ENCODE data around the gene SPDYE5. TPM values are rescaled to one million over a fixed set of nuclear protein-coding genes. Genes with fewer than 3 reads are reported as not detected.
"Not testable (repeated sequence)": the region's sequence is repeated elsewhere in the genome, so short reads cannot be mapped to it uniquely, and the experiment has no call there.

SPDYE5 gene
- total RNA-seq (not detected), polyA plus RNA-seq (ENCODE audit: insufficient read depth, low read depth, low replicate concordance) (not detected)
- long read RNA-seq, donor 1, result 0 reads
- long read RNA-seq, donor 2, result 0 reads
- long read RNA-seq, donor 3, result 0 reads
- long read RNA-seq, donor 4, result 0 reads
- long read RNA-seq, donor 5, result 0 reads
- long read RNA-seq, donor 6, result 0 reads
- long read RNA-seq, donor 7, partial matches to known transcripts, result 0 of 5 reads
- long read RNA-seq, donor 7, other reads (novel, unspliced or antisense), result 5 of 5 reads
- long read RNA-seq, donor 8, result 0 reads
- long read RNA-seq, donor 9, result 0 reads
- long read RNA-seq, donor 10, result 0 reads

- DNase-seq; H3K4me1 ChIP-seq (ENCODE audit: control insufficient read depth in 2 of 3, insufficient read depth in 2 of 3, low read depth in 1 of 3, low read length in 3 of 3); H3K9ac ChIP-seq (ENCODE audit: low read length in 3 of 3); H3K27ac ChIP-seq (ENCODE audit: low read depth in 2 of 2, low read length in 2 of 2); H3K4me3 ChIP-seq (ENCODE audit: low read length in 3 of 3); H3K27me3 ChIP-seq (ENCODE audit: control insufficient read depth, insufficient read depth, low read length); FAIRE-seq; intact Hi-C loops (cut with DNase I); H3K36me3 ChIP-seq (ENCODE audit: control insufficient read depth in 2 of 3, insufficient read depth in 3 of 3, low read length in 3 of 3); H3K9me3 ChIP-seq (ENCODE audit: control insufficient read depth in 2 of 3, insufficient read depth in 1 of 3, low read length in 3 of 3): not testable (repeated sequence)
Observed at GRCh38 chr7:75492020-75492419, at the start of gene SPDYE5. TSS of gene SPDYE5 (plus strand) at chr7:75492320. CDS start at chr7:75494048, 1,728 bp downstream.

GRCh38 chr7:75442465-75443111, 49.5 kb upstream of the SPDYE5 start:
- H3K9me3 ChIP-seq (ENCODE audit: control insufficient read depth in 2 of 3, insufficient read depth in 1 of 3, low read length in 3 of 3); intact Hi-C loops (cut with DNase I); FAIRE-seq; H3K27me3 ChIP-seq (ENCODE audit: control insufficient read depth, insufficient read depth, low read length); H3K4me1 ChIP-seq (ENCODE audit: control insufficient read depth in 2 of 3, insufficient read depth in 2 of 3, low read depth in 1 of 3, low read length in 3 of 3): not testable (repeated sequence)
- Histone ChIP-seq H3K27ac (ENCODE audit: low read depth in 2 of 2, low read length in 2 of 2) (peak overlapping the region; percentile 47 to 71), H3K4me3 (ENCODE audit: low read length in 3 of 3) (peak overlapping the region; percentile 65 to 70 (median 66)), H3K36me3 (ENCODE audit: control insufficient read depth in 2 of 3, insufficient read depth in 3 of 3, low read length in 3 of 3) (peaks cover 9 to 20% (median 9%) of the 10 kb centered on the region in 3 donors), H3K9ac (ENCODE audit: low read length in 3 of 3) (peak overlapping the region in 1 of 3 donors; percentile 55)
- DNase-seq, result peak in 3 of 5 donors; percentile 20 to 36 (median 31)

GRCh38 chr7:75449946-75450345, 42.2 kb upstream of the SPDYE5 start:
- FAIRE-seq; H3K4me3 ChIP-seq (ENCODE audit: low read length in 3 of 3); H3K27ac ChIP-seq (ENCODE audit: low read depth in 2 of 2, low read length in 2 of 2); H3K27me3 ChIP-seq (ENCODE audit: control insufficient read depth, insufficient read depth, low read length); H3K9ac ChIP-seq (ENCODE audit: low read length in 3 of 3); H3K36me3 ChIP-seq (ENCODE audit: control insufficient read depth in 2 of 3, insufficient read depth in 3 of 3, low read length in 3 of 3); H3K4me1 ChIP-seq (ENCODE audit: control insufficient read depth in 2 of 3, insufficient read depth in 2 of 3, low read depth in 1 of 3, low read length in 3 of 3); intact Hi-C loops (cut with DNase I); H3K9me3 ChIP-seq (ENCODE audit: control insufficient read depth in 2 of 3, insufficient read depth in 1 of 3, low read length in 3 of 3); DNase-seq: not testable (repeated sequence)

GRCh38 chr7:75452494-75452955, 39.6 kb upstream of the SPDYE5 start:
- H3K36me3 ChIP-seq (ENCODE audit: control insufficient read depth in 2 of 3, insufficient read depth in 3 of 3, low read length in 3 of 3); DNase-seq; H3K27ac ChIP-seq (ENCODE audit: low read depth in 2 of 2, low read length in 2 of 2); H3K9ac ChIP-seq (ENCODE audit: low read length in 3 of 3); H3K27me3 ChIP-seq (ENCODE audit: control insufficient read depth, insufficient read depth, low read length); H3K4me3 ChIP-seq (ENCODE audit: low read length in 3 of 3); H3K4me1 ChIP-seq (ENCODE audit: control insufficient read depth in 2 of 3, insufficient read depth in 2 of 3, low read depth in 1 of 3, low read length in 3 of 3); H3K9me3 ChIP-seq (ENCODE audit: control insufficient read depth in 2 of 3, insufficient read depth in 1 of 3, low read length in 3 of 3); intact Hi-C loops (cut with DNase I): not testable (repeated sequence)
- FAIRE-seq, result peak; percentile 39

GRCh38 chr7:75456403-75456802, 35.7 kb upstream of the SPDYE5 start:
- intact Hi-C loops (cut with DNase I); FAIRE-seq; H3K27ac ChIP-seq (ENCODE audit: low read depth in 2 of 2, low read length in 2 of 2); H3K9ac ChIP-seq (ENCODE audit: low read length in 3 of 3); H3K27me3 ChIP-seq (ENCODE audit: control insufficient read depth, insufficient read depth, low read length); H3K4me3 ChIP-seq (ENCODE audit: low read length in 3 of 3); H3K36me3 ChIP-seq (ENCODE audit: control insufficient read depth in 2 of 3, insufficient read depth in 3 of 3, low read length in 3 of 3); H3K4me1 ChIP-seq (ENCODE audit: control insufficient read depth in 2 of 3, insufficient read depth in 2 of 3, low read depth in 1 of 3, low read length in 3 of 3); DNase-seq; H3K9me3 ChIP-seq (ENCODE audit: control insufficient read depth in 2 of 3, insufficient read depth in 1 of 3, low read length in 3 of 3): not testable (repeated sequence)

- intact Hi-C loops (cut with DNase I); H3K4me1 ChIP-seq (ENCODE audit: control insufficient read depth in 2 of 3, insufficient read depth in 2 of 3, low read depth in 1 of 3, low read length in 3 of 3); H3K4me3 ChIP-seq (ENCODE audit: low read length in 3 of 3); H3K9me3 ChIP-seq (ENCODE audit: control insufficient read depth in 2 of 3, insufficient read depth in 1 of 3, low read length in 3 of 3); H3K9ac ChIP-seq (ENCODE audit: low read length in 3 of 3); H3K27ac ChIP-seq (ENCODE audit: low read depth in 2 of 2, low read length in 2 of 2); FAIRE-seq; H3K36me3 ChIP-seq (ENCODE audit: control insufficient read depth in 2 of 3, insufficient read depth in 3 of 3, low read length in 3 of 3); DNase-seq; H3K27me3 ChIP-seq (ENCODE audit: control insufficient read depth, insufficient read depth, low read length): not testable (repeated sequence)
Observed at GRCh38 chr7:75458034-75458433, 34.1 kb upstream of the SPDYE5 start.

- H3K9me3 ChIP-seq (ENCODE audit: control insufficient read depth in 2 of 3, insufficient read depth in 1 of 3, low read length in 3 of 3); H3K36me3 ChIP-seq (ENCODE audit: control insufficient read depth in 2 of 3, insufficient read depth in 3 of 3, low read length in 3 of 3); H3K4me1 ChIP-seq (ENCODE audit: control insufficient read depth in 2 of 3, insufficient read depth in 2 of 3, low read depth in 1 of 3, low read length in 3 of 3); intact Hi-C loops (cut with DNase I); H3K9ac ChIP-seq (ENCODE audit: low read length in 3 of 3); H3K27me3 ChIP-seq (ENCODE audit: control insufficient read depth, insufficient read depth, low read length); FAIRE-seq; H3K27ac ChIP-seq (ENCODE audit: low read depth in 2 of 2, low read length in 2 of 2); H3K4me3 ChIP-seq (ENCODE audit: low read length in 3 of 3); DNase-seq: not testable (repeated sequence)
Observed at GRCh38 chr7:75460541-75460940, 31.6 kb upstream of the SPDYE5 start.

GRCh38 chr7:75470166-75470565, 22.0 kb upstream of the SPDYE5 start:
- intact Hi-C loops (cut with DNase I); FAIRE-seq: not testable (repeated sequence)

More at GRCh38 chr7:75470166-75470565, 22.0 kb upstream of the SPDYE5 start:
- H3K4me1 ChIP-seq (ENCODE audit: control insufficient read depth in 2 of 3, insufficient read depth in 2 of 3, low read depth in 1 of 3, low read length in 3 of 3); H3K27ac ChIP-seq (ENCODE audit: low read depth in 2 of 2, low read length in 2 of 2); DNase-seq; H3K9me3 ChIP-seq (ENCODE audit: control insufficient read depth in 2 of 3, insufficient read depth in 1 of 3, low read length in 3 of 3); H3K4me3 ChIP-seq (ENCODE audit: low read length in 3 of 3); H3K27me3 ChIP-seq (ENCODE audit: control insufficient read depth, insufficient read depth, low read length); H3K36me3 ChIP-seq (ENCODE audit: control insufficient read depth in 2 of 3, insufficient read depth in 3 of 3, low read length in 3 of 3); H3K9ac ChIP-seq (ENCODE audit: low read length in 3 of 3): not testable (repeated sequence)
